WERI-Rb-1 (cell line): ENCODE results near the gene CFAP92.

Experiments
- DNase-seq: peaks from one replicate; pipeline ENCODE4 v3.0.0-alpha.2; 2020
- H3K27ac ChIP-seq: fragments of 250-450 bp; sonication (Bioruptor Pico); 2 replicates; pipeline ENCODE4 v1.5.1; 2020; ENCODE audit warnings: mild to moderate bottlenecking, moderate library complexity
- H3K27me3 ChIP-seq: fragments of 250-450 bp; sonication (Bioruptor Pico); 2 replicates; pipeline ENCODE4 v1.5.1; 2021; ENCODE audit warnings: mild to moderate bottlenecking, low read depth, moderate library complexity; ENCODE audit not compliant: insufficient read depth, severe bottlenecking
- H3K36me3 ChIP-seq: fragments of 250-450 bp; sonication (Bioruptor Pico); 2 replicates; pipeline ENCODE4 v1.5.1; 2020; ENCODE audit warnings: mild to moderate bottlenecking, moderate library complexity
- H3K4me3 ChIP-seq: 2 replicates; pipeline ENCODE4 v1.5.1; 2011; ENCODE audit warnings: low read depth, mild to moderate bottlenecking, control low read depth, low read length
- H3K9me3 ChIP-seq: fragments of 250-450 bp; sonication (Bioruptor Pico); 2 replicates; pipeline ENCODE4 v1.5.1; 2021; ENCODE audit warnings: mild to moderate bottlenecking, moderate library complexity; ENCODE audit not compliant: severe bottlenecking
- CTCF ChIP-seq: IDR thresholded peaks from 2 replicates; pipeline ENCODE4 v1.5.1; 2011; ENCODE audit warnings: low read depth, mild to moderate bottlenecking, control low read depth, inconsistent platforms, low read length

CFAP92 gene

GRCh38 chr3:128994173-128994512 lies 267 bp upstream of the CFAP92 start:
- H3K4me3 ChIP-seq = peak overlapping the region; percentile 47
- no peaks in the 10 kb centered on the region for H3K27me3 ChIP-seq
- no peak for DNase-seq
- no peaks in the 10 kb centered on the region for H3K9me3 ChIP-seq
- H3K27ac ChIP-seq = no peak overlapping the region
- no peaks in the 10 kb centered on the region for H3K36me3 ChIP-seq
- TF ChIP-seq CTCF = no peak

GRCh38 chr3:128992926-128993460 lies 883 bp downstream of the CFAP92 start:
- Histone ChIP-seq H3K27me3 (no peaks in the 10 kb centered on the region), H3K27ac (no peak overlapping the region), H3K36me3 (no peaks in the 10 kb centered on the region), H3K9me3 (no peaks in the 10 kb centered on the region), H3K4me3 (peak overlapping the region; percentile 47)
- no peak for TF ChIP-seq CTCF
- no peak for DNase-seq

DNA sequence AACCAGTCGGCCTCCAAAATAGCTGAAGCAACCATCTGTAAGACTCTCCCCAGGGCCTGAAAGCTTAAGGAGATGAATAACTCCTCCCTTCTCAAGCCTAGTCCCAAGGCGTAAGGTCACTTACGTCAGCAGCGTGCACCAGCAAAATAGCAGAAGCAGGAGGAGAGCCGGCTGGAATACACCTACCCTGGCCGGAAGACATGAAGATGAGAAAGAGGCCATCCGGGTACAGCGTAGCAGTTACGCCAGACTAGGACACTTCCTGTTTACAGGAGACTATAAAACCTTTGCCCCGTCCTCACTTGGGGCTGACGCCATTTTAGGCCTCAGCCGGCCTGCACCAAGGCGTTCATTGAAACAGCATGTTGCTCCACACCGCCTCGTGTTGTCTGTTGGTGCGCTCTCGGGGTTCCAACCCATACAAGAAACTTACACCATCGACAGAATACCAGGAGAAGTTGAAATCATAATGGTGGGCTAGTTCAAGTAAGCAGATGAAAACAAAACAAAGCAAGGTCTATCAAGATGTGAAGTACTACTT lies 2.5 kb downstream of the CFAP92 start:
- Histone ChIP-seq H3K27me3 (no peaks in the 10 kb centered on the region), H3K4me3 (no peak overlapping the region), H3K36me3 (no peaks in the 10 kb centered on the region), H3K9me3 (no peaks in the 10 kb centered on the region), H3K27ac (no peak overlapping the region)
- no peak for DNase-seq
- TF ChIP-seq CTCF = no peak

- H3K36me3 ChIP-seq = no peaks in the 10 kb centered on the region
- H3K27ac ChIP-seq = no peak overlapping the region
- H3K4me3 ChIP-seq = no peak overlapping the region
- no peaks in the 10 kb centered on the region for H3K9me3 ChIP-seq
- no peak for DNase-seq
- no peaks in the 10 kb centered on the region for H3K27me3 ChIP-seq
- TF ChIP-seq CTCF = no peak
Observed at GRCh38 chr3:128988286-128988685, 5.6 kb downstream of the CFAP92 start.

DNA sequence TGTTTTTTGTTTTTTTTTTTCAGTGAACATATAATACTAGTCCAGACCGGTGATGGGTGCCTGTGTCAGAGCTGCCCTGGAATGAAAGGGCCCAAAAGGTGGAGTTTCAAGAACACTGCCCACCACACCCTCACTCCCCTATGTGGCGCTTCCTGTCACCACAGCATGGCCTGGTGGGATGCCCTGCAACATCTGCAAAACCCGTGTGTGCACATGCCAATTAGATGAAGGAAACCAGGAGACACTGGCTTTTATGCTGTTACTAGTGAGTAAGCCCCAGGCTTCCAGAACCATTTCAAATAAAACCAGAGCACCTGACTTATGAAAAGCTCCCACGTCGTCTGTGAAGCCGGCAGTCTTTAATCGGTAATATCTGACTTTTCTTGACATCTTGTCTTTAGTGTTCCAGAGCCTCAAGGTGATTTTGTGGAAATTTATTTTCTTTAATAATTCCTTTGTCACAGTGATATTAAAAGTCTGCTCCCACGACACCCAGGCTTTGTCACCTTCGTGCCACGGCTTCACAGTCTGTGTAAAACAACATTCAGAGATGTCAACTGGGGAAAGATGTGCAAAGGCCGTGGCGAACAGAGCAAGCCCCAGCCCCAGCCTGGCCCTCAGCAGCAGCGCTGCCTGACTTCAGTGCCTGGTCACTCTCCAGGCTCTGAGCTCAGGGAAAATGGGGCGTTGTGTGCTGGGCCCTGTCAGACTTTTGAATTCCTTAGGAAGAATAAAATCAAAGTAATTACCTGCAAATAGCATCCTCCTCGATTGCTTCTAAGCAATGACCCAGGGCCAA lies 6.4 kb downstream of the CFAP92 start:
- no peak for DNase-seq
- TF ChIP-seq CTCF = no peak
- Histone ChIP-seq H3K36me3 (no peaks in the 10 kb centered on the region), H3K9me3 (no peaks in the 10 kb centered on the region), H3K27ac (no peak overlapping the region), H3K27me3 (no peaks in the 10 kb centered on the region), H3K4me3 (no peak overlapping the region)
